NB4 (cell line): ENCODE data around the gene SYTL3.
"Not testable (repeated sequence)": the region's sequence is repeated elsewhere in the genome, so short reads cannot be mapped to it uniquely, and the experiment has no call there.

Experiments used
- TF ChIP-seq, protein P1 (sequence below): IDR thresholded peaks from one replicate; pipeline ENCODE4 v1.5.1; 2012; ENCODE audit warnings: low read depth, low read length
- TF ChIP-seq, protein P2 (sequence below): IDR thresholded peaks from 2 replicates; pipeline ENCODE4 v1.6.1; 2011; ENCODE audit warnings: low read depth, low read length

DNA sequence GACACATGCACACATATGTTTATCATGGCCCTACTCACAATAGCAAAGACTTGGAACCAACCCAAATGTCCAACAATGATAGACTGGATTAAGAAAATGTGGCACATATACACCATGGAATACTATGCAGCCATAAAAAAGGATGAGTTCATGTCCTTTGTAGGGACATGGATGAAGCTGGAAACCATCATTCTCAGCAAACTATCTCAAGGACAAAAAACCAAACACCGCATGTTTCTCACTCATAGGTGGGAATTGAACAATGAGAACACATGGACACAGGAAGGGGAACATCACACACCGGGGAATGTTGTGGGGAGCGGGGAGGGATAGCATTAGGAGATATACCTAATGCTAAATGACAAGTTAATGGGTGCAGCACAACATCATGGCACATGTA lies 27.2 kb downstream of the SYTL3 start:
- TF ChIP-seq, protein P1, sequence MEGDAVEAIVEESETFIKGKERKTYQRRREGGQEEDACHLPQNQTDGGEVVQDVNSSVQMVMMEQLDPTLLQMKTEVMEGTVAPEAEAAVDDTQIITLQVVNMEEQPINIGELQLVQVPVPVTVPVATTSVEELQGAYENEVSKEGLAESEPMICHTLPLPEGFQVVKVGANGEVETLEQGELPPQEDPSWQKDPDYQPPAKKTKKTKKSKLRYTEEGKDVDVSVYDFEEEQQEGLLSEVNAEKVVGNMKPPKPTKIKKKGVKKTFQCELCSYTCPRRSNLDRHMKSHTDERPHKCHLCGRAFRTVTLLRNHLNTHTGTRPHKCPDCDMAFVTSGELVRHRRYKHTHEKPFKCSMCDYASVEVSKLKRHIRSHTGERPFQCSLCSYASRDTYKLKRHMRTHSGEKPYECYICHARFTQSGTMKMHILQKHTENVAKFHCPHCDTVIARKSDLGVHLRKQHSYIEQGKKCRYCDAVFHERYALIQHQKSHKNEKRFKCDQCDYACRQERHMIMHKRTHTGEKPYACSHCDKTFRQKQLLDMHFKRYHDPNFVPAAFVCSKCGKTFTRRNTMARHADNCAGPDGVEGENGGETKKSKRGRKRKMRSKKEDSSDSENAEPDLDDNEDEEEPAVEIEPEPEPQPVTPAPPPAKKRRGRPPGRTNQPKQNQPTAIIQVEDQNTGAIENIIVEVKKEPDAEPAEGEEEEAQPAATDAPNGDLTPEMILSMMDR = not testable (repeated sequence)
- TF ChIP-seq, protein P2, sequence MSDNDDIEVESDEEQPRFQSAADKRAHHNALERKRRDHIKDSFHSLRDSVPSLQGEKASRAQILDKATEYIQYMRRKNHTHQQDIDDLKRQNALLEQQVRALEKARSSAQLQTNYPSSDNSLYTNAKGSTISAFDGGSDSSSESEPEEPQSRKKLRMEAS = not testable (repeated sequence)
